Measurements from ENCODE around the gene RUSF1.
"Not testable (repeated sequence)": the region's sequence is repeated elsewhere in the genome, so short reads cannot be mapped to it uniquely, and the experiment has no call there.

The RUSF1 gene

GRCh38 chr16:31445931-31446330 lies 62.3 kb downstream of the RUSF1 start:
- not testable (repeated sequence) for DNase-seq

GRCh38 chr16:31441956-31442355 lies 66.2 kb downstream of the RUSF1 start:
- DNase-seq: no peak

- DNase-seq: no peak
Measured at GRCh38 chr16:31440516-31441184, 67.5 kb downstream of the RUSF1 start.

- DNase-seq: no peak
Measured at GRCh38 chr16:31439519-31439918, 68.7 kb downstream of the RUSF1 start.
